GM21423 (cell line): ENCODE results near the gene DGKG.

Experiments
- ATAC-seq: cut with Tn5 transposase; IDR thresholded peaks from one replicate; pipeline ENCODE4 v1.9.1; 2021; ENCODE audit warnings: mild to moderate bottlenecking, moderate library complexity; ENCODE audit not compliant: unreplicated experiment

DGKG gene

DNA sequence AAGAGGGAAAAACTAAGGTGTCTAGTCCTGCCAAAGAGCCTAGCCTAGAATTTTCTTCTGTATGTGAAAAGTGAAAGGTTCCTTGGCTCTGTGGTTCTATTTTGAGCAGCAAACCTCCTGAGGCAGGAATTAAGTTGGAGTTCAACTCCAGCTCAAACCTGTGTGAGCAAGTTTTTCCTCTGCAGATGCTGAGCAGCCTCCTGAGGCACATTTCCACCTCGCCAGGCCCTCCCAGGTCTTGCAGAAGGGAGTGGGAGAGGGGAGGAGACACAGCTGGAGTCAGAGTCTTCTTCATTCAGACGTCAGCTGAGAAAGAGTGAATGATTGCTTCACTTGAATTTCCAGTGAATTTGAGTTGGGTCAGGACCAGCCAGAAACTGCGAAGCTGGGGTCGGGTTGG is 183.6 kb downstream of the DGKG start:
- ATAC-seq, result no peak

DNA sequence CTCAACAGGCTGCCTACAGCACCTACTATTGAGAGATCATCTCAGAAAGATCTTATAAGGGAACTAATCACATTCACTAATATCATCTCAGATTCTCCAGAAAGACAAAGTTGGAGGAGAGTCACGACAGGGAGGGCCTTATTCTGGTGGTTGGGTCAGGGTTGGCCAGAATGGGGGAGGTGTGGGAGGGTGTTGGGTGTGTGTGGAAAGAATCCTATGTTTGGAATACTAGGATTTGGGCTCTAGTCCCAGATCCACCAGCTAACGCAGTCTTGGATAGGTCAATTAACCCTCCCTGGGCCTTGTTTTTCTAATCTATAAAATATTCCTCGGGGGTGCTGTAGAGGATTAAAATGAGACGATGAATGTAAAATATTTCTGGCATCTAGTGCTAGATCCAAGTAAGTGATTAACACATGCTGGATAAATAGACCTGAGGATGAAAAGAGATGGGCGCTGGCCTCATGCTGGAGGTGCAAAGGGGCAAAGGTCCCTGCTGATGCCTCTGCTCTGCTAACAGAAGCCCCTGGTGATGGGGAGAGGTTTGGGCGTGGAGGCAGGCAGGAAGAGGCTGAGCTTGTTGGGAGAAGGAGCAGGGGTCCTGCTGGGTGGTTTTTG is 185.6 kb downstream of the DGKG start:
- no peak for ATAC-seq

DNA sequence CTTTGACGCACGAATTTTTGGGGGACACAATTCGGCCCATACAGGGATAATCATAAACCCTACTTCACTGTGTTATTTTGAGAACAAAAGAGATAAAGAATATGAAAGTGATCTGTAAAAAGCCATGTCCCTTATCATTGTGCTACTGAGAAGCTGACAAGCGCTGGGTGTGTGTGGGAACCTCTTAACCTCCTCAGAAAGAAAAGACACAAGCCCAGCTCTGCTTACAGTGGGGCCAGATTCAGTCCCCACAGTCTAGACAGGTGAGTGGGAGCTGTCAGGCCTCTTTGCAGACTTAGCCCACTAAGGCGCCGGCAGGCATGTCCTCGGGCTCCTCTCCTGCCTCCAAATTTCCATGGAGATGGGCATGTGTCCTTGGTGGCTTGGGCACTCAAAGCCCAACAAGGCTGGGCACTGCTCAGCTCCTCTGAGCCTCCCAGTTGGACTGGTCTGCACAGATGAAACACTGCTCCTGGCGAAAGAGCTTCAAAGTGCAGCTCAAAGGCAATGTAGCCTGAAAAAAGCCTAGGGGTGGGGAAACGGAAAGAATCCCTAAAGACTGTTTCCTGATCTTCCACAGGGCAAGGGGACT is 188.7 kb downstream of the DGKG start:
- ATAC-seq, result no peak

DNA sequence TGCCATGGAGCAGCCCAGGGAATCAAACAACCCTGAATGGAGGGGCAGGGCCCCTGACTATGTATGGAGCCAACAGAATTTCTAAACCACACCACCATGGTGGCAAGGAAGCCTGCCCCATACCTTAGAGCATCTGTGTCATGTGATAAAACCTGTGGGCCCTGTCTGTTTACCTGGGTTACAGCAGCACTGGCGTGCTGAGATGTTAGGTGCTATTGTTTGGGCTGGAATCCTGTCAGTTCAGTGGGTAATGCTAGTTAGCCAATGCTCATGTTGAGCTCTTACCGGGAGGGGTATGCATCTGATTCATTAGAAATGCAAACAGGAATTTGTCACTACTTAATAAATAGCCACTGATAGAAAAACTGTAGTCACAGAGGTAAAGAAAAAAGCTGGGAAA is 189.7 kb downstream of the DGKG start:
- ATAC-seq, result no peak

DNA sequence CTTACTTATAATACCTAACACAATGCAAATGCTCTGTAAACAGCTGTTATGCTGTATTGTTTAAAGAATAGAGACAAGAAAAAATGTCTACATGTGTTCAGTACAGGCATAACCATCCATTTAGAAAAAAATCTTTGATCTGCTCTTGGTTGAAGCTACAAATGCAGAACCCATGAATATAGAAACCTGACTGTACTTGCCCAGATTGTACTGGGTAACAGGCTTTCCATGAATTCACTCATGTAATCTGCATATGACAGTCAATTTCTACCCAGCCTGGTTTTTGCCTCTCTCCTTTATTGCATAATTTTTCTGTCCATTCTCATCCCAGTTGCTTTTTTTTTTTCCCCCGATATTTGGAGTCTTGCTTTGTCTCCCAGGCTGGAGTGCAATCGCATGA is 190.5 kb downstream of the DGKG start:
- ATAC-seq, result no peak

DNA sequence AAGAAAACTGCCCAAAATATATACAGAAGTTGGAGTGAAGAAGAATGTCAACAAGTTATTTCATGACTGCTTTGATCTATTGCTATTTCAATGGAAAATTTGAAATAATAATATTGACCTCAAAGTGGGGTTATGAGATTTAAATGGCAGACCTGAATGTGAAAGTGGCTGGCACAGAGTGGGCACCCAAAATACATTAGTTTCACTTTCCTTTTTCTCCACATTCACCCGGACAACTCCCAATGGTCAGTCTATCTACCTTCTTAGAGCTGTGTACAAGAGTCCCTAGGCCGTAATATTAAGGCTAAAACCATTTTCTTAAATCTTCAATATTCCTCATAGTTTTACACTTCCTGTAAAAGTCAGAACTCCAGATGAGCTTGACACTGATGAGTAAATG is 191.5 kb downstream of the DGKG start:
- ATAC-seq, result no peak

DNA sequence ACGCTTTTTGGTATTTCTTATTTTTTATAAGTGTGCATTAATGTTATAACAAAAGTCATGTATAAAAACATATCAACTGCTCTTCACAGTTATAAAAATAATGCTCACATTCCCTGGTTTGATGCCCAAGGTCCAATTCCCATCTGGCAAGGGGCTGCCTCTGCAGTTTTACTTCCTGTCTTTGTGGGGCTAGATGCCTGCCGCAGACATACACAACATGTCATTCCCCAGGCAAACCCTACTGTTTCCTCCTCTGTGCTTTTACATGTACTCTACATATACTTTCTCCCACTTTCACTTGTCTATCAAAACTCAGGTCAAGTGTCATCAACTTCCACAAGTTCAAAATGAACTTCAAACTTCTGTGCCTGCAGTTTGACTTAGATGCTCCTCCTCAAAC is 192.7 kb downstream of the DGKG start:
- no peak for ATAC-seq

DNA sequence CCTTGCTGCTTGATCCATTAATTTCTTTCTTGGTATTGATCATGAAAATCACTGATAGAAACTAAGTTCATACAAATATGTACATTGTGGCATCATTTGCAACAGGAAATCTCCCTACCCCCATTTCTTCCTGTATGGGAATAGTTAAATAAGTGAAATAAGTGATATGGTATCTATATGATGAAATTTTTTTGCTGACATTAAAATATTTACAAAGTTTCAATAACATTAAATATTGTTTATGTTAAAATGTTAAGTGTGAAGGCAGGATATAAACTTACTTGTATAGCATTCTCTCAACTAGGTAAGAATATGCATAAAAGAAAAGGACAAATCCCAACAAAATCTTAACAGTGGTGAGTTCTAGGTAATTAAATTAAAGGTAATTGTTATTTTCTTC is 193.1 kb downstream of the DGKG start:
- ATAC-seq, result no peak

DNA sequence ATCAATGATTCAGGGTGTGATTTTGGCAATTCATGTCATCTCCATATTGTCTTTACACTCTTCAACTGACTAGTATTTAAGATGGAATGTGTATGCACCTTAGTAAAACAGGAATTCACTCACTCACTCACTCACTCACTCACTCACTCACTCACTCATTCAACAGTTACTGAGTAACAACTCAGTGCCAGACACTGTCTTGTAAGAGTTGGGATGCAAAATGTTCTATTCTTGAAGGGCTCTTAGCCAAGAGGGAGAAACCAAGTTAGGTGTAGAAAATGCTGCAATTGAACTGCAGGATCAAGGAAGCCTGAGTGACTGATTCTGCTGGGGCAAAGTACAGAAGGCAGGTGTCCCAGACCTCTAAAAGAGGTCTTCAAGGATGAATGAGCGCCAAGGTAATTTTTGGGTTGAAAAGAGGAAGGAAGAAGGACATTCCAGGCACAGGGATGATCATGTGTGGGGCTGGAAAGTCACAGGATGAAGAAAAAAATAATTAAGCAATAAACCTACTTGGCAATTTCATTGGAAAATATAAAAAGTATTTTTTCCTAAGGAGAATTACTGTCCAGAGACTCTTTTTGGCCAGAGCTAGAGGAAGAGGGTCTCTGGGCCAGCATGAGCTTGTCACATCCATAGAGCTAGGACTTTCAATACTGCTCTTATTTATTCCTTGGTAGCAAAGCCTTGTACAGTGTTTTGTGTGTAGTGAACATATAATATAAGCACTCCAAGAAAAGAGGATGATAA is 194.2 kb downstream of the DGKG start:
- ATAC-seq, result no peak

DNA sequence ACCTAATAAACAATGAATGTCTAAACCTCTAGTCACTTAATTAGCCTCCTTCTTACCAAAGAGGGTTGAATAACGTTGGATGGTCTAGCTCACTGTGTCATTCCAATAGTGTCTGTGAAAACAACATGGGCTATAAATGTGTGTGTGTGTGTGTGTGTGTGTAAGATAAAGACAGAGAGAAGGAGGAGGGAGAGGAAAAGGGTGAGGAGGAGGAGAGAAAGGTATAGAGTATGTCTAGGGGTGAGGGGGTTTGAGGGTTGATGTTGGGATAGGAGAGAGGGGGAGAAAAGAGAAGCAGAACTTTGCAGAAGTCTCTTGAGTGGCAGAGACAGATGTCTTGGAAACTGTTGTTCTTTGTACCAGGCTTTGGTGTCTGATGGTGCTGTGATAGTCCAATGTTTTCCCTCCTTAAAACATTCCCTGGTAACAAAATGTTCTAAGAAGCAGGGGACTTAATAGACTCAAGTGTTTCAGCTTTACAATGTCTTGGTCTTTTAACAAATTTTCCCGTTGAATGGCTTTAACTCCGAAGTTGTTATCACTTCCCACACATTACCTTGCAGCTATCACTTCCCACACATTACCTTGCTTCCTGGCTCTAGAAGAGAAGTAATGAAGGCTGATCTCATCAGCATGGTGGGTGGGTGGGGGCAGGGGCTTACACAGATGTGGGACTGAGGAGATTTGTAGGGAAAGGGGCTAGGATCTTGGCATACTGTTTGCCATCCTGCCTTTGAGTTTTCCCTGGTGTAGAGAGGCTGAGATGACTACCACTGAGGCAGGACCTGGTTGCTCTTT is 195.3 kb downstream of the DGKG start:
- no peak for ATAC-seq

DNA sequence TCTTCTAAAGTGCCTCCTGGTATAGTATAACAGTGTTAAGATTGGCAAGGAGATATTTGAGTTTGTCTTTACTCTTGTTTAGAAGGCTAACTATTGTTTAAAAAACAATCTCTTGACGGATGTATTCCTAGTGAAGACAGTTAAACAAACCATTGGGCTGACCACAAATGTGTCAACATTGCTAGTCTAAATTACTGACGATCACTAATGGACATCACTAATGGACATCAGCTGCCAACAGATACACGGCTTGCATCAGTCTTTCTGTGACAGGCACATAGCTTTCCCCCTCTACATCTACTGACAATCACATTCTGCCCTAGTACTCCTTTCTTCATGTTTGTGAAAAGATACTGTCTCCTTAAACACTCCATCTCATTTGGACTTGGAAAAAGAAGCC is 196.0 kb downstream of the DGKG start:
- ATAC-seq, result no peak

DNA sequence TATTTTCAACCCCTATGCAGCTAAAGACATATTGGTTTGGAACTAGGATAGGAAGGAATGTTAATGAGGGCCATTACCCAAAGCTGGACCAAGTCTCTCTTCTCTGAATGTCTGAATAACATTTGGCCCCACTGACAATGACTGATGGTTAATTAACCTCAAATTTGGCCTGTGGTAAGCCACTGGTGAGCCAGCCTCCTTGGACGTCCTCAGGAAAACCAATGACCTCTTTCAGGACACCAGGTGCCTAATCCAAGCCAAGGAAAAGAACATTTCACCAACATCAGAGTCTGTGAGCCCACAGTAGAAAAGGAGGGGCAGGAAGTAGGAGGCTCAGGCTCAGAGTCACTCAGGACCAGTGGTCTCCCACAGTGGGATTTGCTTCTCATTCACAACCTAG is 196.7 kb downstream of the DGKG start:
- no peak for ATAC-seq

DNA sequence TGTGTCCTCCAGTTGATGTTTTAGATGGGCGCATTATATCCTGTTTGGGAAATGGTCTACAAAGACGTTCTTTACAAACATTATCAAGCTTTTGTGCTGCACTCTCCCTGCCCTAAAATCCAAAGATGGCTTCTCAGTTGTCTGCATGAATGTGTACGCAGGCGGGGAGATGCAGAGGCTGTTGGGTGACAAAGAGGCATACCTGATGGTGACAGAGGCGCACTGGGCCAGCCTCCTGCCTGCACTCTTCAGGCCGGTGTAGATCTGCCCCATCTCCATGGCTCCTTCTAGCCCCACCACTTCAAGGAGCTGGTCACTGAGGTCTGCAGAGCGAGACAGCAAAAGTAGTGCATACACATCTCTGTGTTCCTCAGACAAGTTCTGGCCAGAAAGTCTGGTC is 197.3 kb downstream of the DGKG start:
- ATAC-seq, result no peak

DNA sequence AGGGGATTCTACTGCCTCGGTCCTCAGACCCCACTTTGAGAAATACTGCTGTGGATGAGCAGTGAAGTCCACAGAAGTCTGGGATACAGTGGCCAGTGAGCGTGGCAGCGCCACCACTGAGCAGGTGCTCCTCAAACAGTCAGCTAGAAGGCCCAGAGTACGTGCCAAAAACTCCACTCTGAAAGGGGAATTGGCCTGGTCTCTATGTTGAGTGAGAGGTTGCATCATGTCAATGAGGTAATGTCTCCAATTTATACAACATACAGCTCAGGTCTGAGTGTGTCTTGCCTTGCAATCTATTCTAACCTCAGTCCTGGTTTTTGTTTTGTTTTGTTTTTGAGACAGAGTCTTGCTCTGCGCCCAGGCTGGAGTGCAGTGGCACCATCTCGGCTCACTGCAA is 199.8 kb downstream of the DGKG start:
- no peak for ATAC-seq

DNA sequence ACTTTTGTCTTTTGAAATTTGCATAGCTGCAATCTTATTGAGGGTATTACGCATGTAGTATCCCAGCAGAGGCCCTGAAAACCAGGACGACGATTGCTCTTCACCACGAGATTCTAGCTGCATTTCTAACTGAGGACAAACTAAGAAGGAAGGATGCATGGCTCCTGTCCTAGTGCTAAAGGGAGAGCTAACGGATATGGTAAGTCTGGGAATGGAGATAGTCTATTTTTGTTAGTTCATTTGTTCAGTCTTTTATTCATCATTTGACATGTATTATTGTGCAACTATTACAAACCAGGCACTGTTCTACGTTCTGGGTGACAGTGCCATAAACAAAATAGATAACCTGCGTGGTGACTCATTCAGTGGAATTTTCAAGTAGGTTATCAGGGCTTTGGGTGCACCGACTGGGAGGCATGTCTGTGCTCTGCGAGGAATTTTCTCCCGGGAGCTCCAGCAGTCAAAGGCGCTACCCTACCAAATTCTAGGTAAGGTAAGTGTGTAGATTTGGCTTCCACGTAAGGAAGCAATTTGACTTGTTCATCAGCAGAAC is 201.3 kb downstream of the DGKG start:
- ATAC-seq, result no peak

DNA sequence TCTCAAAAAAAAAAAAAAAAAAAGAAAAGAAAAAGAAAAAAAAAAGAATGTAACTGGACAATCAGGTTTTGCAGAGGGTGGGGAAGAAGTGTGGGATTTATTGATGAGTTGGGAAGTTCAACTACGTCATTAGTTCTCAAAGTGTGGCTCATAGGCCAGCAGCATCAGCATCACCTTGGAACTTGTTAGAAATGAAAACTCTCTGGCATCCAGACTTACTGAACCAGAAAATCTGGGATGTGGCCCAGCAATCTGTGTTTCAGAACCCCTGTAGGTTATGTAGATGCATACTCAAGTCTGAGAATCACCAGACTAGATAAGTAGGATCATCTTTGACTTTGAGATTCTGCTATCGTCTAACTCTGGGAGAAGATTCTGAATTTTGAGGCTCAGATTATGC is 207.4 kb downstream of the DGKG start:
- no peak for ATAC-seq

DNA sequence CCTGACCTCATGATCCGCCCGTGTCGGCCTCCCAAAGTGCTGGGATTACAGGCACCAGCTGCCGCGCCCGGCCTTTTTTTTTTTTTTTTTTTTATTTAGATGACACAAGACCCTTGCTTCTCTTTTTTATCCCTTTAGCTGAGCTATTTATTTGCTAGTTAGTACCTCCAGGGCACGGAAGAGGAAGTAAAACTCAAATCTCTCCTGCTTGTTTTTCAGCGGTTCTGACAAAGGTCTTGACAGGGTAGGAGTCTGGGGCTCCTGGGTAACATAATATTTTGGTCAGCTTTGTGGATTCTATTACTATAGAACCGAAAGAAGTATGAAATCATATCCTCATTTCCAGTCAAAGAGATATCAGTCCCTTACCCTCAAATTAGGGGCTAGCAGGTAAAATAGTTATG is 209.1 kb downstream of the DGKG start:
- ATAC-seq, result peak; percentile 91

DNA sequence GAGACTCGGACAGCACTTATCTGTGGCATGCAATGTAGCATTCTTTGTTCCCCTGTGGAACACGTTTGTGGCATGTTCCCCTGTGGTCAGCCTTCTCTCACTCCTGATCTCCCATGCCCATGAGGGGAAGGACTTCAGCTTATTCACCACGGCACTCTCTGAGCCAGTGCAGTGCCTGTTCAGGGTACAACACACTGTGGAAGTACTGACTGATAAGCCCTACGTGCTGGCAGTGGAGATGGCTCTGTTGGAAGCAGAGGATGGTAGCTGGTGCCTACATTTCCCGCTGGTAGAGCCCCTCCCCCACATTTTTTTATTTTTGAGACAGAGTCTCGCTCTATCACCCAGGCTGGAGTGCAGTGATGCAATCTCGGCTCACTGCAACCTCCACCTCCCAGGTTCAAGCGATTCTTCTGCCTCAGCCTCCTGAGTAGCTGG is 209.7 kb downstream of the DGKG start:
- ATAC-seq, result peak; percentile 5

DNA sequence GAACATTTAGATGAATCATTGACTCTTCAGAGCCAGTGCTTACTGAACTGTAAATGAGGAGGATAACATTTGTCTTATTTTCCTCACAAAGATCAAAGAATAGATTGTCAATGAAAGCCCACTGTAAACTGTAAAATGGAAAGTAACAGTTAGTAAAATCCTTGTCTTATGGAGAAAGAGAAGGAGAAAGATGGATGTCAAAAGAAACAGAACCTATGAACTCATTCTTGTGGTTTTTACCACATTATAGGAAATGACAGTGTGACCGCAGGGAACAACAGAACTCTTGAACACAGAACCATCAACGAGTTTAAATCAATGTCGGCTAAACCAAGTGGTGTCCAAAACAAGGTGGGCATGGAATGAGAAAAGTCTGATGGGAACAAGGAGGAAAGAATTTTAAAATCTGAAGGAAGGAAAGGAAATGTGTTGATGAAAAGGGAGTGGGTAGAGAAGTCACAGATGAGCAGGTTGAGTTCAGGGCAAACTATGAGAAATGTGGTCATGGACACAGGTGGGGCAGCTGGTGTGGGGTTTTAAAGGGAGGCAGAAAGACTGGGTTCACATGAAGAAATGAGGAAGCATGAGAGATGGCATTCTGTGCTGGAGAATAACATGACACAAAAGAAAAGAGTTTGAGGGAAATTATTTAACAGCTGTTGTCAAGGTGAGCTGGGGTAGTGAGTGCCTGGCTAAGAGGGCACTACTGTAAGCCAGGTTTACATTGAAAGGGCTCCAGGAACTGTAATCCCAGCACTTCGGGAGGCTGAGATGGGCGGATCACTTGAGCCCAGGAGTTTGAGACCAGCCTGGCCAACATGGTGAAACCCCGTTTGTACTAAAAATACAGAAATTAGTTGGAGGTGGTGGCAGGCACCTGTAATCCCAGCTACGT is 210.7 kb downstream of the DGKG start:
- no peak for ATAC-seq
